Right lobe of liver (tissue), 4 donors: ENCODE measurements around the gene ILRUN.

Source experiments
- POLR2A ChIP-seq: fragments of 450-650 bp; IDR thresholded peaks from one replicate; pipeline ENCODE4 v1.6.1; 2017; ENCODE audit warnings: antibody characterized with exemption, mild to moderate bottlenecking
- TF ChIP-seq, protein P1 (sequence below), 4 donors: fragments of 200-600 bp in 3 of 4; fragments of 450-650 bp in 1 of 4; IDR thresholded peaks; one replicate each; pipeline versions ENCODE4 v1.5.1 to v1.8.0; 2016 to 2022; ENCODE audit warnings: antibody characterized with exemption in 4 of 4, mild to moderate bottlenecking in 2 of 4
- donor health status: DM: no; HTN: no; CAD: no.
- donor health status: DM: no; HTN: no; CAD: no.
- donor health status: DM: no; HTN: yes; CAD: no.

DNA sequence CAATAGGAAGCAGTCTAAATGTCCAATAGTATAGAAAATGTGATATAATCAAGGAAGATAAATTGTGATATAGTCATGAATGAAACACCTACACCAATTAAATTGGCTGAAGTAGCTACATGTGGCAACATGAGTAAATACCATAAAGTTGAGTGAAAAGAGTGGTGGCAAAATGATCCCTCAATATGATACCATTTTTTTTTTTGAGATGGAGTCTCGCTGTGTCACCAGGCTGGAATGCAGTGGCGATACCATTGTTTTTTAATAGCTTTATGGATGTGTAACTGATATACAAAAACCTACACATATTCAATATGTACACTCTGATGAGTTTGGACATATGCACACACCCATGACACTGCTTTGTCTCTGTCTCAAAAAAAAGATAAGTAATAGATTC lies 20.9 kb upstream of the ILRUN start:
- TF ChIP-seq, protein P1, sequence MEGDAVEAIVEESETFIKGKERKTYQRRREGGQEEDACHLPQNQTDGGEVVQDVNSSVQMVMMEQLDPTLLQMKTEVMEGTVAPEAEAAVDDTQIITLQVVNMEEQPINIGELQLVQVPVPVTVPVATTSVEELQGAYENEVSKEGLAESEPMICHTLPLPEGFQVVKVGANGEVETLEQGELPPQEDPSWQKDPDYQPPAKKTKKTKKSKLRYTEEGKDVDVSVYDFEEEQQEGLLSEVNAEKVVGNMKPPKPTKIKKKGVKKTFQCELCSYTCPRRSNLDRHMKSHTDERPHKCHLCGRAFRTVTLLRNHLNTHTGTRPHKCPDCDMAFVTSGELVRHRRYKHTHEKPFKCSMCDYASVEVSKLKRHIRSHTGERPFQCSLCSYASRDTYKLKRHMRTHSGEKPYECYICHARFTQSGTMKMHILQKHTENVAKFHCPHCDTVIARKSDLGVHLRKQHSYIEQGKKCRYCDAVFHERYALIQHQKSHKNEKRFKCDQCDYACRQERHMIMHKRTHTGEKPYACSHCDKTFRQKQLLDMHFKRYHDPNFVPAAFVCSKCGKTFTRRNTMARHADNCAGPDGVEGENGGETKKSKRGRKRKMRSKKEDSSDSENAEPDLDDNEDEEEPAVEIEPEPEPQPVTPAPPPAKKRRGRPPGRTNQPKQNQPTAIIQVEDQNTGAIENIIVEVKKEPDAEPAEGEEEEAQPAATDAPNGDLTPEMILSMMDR (IDR thresholded peaks at IDR 0.05): no peak
- TF ChIP-seq POLR2A: no peak
